Naive B cell (primary cell): ENCODE results near the gene C15orf40. TPM values are rescaled to one million over a fixed set of nuclear protein-coding genes. Genes with fewer than 3 reads are reported as not detected.
"Not testable (repeated sequence)": the region's sequence is repeated elsewhere in the genome, so short reads cannot be mapped to it uniquely, and the experiment has no call there.

Source experiments
- ATAC-seq, 2 donors: fragments of 150-1000 bp; cut with Tn5 transposase; 2 replicates each; pipeline ENCODE4 v1.10.0; 2021; ENCODE audit warnings: low read depth in 2 of 2, mild to moderate bottlenecking in 2 of 2, moderate library complexity in 2 of 2
- DNase-seq: peaks from one replicate; pipeline ENCODE4 v3.0.0; 2022
- H3K27ac Mint-ChIP-seq, 6 donors: one replicate each; pipeline ENCODE4 v1.8.0; 2020 to 2022; ENCODE audit warnings: mild to moderate bottlenecking in 6 of 6, mixed read lengths in 6 of 6, moderate library complexity in 5 of 6, inconsistent platforms in 2 of 6
- H3K27me3 Mint-ChIP-seq, 3 donors: one replicate each; pipeline ENCODE4 v1.8.0; 2021 to 2022; ENCODE audit warnings: mixed read lengths in 3 of 3, mild to moderate bottlenecking in 1 of 3
- H3K36me3 Mint-ChIP-seq, 2 donors: one replicate each; pipeline ENCODE4 v1.8.0; 2020 to 2022; ENCODE audit warnings: mixed read lengths in 2 of 2, inconsistent platforms in 1 of 2, mild to moderate bottlenecking in 1 of 2
- H3K4me1 Mint-ChIP-seq, 3 donors: one replicate each; pipeline ENCODE4 v1.8.0; 2020 to 2022; ENCODE audit warnings: mixed read lengths in 3 of 3, inconsistent platforms in 1 of 3, mild to moderate bottlenecking in 1 of 3, moderate library complexity in 1 of 3
- H3K4me3 Mint-ChIP-seq, 8 donors: one replicate each; pipeline ENCODE4 v1.8.0; 2020 to 2022; ENCODE audit warnings: mild to moderate bottlenecking in 8 of 8, mixed read lengths in 8 of 8, moderate library complexity in 8 of 8, inconsistent platforms in 2 of 8
- H3K9me3 Mint-ChIP-seq, 7 donors: one replicate each; pipeline ENCODE4 v1.8.0; 2020 to 2022; ENCODE audit warnings: mixed read lengths in 7 of 7, mild to moderate bottlenecking in 5 of 7, inconsistent platforms in 2 of 7, moderate library complexity in 1 of 7
- polyA plus RNA-seq, 6 donors: library from polyadenylated mRNA; unstranded; fragments of 300-500 nt; fragmentation: Illumina TruSeq; gene quantifications; one replicate each; pipeline ENCODE4 v1.2.3, GENCODE V29; 2021; ENCODE audit warnings: low read depth in 6 of 6

Gene C15orf40
- polyA plus RNA-seq, 6 donors from 2014 or later: 49.6 to 82.3 (median 56.5) TPM

DNA sequence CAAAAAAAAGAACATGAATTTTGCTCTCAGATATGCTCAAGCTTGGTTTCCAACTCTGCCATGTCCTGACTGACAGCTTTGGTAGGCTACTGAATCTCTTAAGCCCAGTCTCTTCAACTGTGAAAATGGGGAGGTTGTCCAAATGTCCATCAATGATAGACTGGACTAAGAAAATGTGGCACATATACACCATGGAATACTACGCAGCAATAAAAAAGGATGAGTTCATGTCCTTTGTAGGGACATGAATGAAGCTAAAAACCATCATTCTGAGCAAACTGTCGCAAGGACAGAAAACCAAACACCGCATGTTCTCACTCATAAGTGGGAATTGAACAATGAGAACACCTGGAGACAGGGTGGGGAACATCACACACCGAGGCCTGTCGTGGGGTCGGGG is 71.8 kb downstream of the C15orf40 start:
- ATAC-seq, H3K4me3 Mint-ChIP-seq, DNase-seq, H3K9me3 Mint-ChIP-seq: not testable (repeated sequence)
- peaks cover 10 to 40% (median 17%) of the 10 kb centered on the region in 3 donors for H3K27me3 Mint-ChIP-seq
- peak overlapping the region in 1 of 6 donors; percentile 65 for H3K27ac Mint-ChIP-seq
- peaks cover 0 to 11% of the 10 kb centered on the region in 2 donors for H3K36me3 Mint-ChIP-seq
- peaks cover 12 to 21% (median 16%) of the 10 kb centered on the region in 3 donors for H3K4me1 Mint-ChIP-seq

Other genes with a start within 250 kb of the C15orf40 start
- under 1 TPM in 1 of 6 donors, not detected in 5; 0.05 TPM for gene FSD2, start 205.6 kb downstream of the C15orf40 start, polyA plus RNA-seq
- gene WHAMM, start 202.0 kb downstream of the C15orf40 start, polyA plus RNA-seq: 1 to 10 TPM; 2.2 to 7.3 (median 5.1) TPM
- gene HOMER2, start 58.9 kb downstream of the C15orf40 start, polyA plus RNA-seq: 10 to 100 TPM in 1 of 6 donors, 1 to 10 TPM in 5; 3.0 to 11.6 (median 6.2) TPM
- 10 to 100 TPM; 46.8 to 98.0 (median 49.7) TPM for gene RAMAC, start 25.4 kb downstream of the C15orf40 start, polyA plus RNA-seq
- gene BTBD1, start 55.6 kb upstream of the C15orf40 start, polyA plus RNA-seq: 10 to 100 TPM; 37.3 to 64.0 (median 46.6) TPM
- 1 to 10 TPM in 4 of 6 donors, under 1 TPM in 2; 0.94 to 2.8 (median 1.6) TPM for gene TM6SF1, start 96.0 kb upstream of the C15orf40 start, polyA plus RNA-seq
- 1 to 10 TPM in 5 of 6 donors, under 1 TPM in 1; 0.70 to 2.5 (median 1.4) TPM for gene HDGFL3, start 196.2 kb upstream of the C15orf40 start, polyA plus RNA-seq